GM10266 (cell line): ENCODE results near the gene CYP26B1.

ENCODE experiments used
- DNase-seq: peaks from one replicate; pipeline ENCODE4 v3.0.0; 2012; ENCODE audit errors: extremely low spot score
- TF ChIP-seq, protein P1 (sequence below): IDR thresholded peaks from 2 replicates; pipeline ENCODE4 v1.5.1; 2012; ENCODE audit warnings: mild to moderate bottlenecking, low read depth; ENCODE audit not compliant: control insufficient read depth, insufficient read depth; ENCODE audit errors: missing control alignments

Gene CYP26B1, protein sequence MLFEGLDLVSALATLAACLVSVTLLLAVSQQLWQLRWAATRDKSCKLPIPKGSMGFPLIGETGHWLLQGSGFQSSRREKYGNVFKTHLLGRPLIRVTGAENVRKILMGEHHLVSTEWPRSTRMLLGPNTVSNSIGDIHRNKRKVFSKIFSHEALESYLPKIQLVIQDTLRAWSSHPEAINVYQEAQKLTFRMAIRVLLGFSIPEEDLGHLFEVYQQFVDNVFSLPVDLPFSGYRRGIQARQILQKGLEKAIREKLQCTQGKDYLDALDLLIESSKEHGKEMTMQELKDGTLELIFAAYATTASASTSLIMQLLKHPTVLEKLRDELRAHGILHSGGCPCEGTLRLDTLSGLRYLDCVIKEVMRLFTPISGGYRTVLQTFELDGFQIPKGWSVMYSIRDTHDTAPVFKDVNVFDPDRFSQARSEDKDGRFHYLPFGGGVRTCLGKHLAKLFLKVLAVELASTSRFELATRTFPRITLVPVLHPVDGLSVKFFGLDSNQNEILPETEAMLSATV

DNA sequence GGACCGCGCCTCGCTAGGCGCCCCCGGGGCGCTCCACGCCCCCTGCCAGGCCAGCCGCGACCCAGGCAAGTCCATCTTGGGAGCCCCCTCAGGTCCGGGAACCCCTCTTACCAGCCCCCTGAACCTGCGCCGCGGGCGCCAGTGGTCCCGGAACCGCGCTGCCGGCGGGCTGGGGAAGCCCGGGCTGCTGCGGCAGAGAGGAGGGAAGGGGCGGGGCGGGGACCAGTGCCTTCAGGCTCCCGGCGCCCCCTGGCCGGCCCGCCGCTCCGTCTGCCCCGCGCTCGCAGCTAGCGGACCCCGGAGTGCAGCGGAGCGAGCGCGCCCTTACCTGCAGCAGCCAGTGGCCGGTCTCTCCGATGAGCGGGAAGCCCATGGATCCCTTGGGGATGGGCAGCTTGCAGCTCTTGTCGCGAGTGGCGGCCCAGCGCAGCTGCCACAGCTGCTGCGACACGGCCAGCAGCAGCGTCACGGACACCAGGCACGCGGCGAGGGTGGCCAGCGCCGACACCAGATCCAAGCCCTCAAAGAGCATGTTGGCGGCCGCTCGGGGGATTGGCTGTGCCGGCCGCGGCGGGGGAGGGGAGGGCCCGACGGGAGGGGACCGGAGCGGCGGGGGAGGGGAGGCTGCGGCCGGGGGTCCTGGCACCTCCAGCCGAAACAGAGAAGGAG is at the start of gene CYP26B1:
CYP26B1 (minus strand) TSS at position 560 of the 669 bp plus-strand sequence; CDS start at position 532, 28 bp downstream.
- DNase-seq = no peak

DNA sequence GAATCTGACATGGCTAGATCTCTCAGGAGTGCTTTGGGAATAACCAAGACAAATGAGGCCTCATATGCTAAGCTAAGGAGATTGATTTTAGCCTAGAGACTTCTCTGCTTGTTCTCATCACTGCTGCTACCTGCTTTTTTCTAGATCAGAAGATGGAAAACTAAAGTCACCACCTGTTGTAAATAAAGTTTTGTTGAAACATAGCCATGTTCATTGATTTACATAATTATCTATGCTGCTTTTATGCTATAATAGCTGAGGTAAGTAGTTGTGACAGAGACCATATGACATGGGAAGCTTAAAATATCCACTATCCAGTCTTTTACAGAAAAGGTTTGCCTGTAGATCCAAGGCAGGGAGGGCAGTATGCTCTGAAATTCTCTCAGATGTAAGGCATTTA is 46.1 kb upstream of the CYP26B1 start:
- no peak for DNase-seq
- TF ChIP-seq, protein P1, sequence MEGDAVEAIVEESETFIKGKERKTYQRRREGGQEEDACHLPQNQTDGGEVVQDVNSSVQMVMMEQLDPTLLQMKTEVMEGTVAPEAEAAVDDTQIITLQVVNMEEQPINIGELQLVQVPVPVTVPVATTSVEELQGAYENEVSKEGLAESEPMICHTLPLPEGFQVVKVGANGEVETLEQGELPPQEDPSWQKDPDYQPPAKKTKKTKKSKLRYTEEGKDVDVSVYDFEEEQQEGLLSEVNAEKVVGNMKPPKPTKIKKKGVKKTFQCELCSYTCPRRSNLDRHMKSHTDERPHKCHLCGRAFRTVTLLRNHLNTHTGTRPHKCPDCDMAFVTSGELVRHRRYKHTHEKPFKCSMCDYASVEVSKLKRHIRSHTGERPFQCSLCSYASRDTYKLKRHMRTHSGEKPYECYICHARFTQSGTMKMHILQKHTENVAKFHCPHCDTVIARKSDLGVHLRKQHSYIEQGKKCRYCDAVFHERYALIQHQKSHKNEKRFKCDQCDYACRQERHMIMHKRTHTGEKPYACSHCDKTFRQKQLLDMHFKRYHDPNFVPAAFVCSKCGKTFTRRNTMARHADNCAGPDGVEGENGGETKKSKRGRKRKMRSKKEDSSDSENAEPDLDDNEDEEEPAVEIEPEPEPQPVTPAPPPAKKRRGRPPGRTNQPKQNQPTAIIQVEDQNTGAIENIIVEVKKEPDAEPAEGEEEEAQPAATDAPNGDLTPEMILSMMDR = no peak

More for the DNA sequence above, at the start of gene CYP26B1:
- TF ChIP-seq, protein P1 = no peak

DNA sequence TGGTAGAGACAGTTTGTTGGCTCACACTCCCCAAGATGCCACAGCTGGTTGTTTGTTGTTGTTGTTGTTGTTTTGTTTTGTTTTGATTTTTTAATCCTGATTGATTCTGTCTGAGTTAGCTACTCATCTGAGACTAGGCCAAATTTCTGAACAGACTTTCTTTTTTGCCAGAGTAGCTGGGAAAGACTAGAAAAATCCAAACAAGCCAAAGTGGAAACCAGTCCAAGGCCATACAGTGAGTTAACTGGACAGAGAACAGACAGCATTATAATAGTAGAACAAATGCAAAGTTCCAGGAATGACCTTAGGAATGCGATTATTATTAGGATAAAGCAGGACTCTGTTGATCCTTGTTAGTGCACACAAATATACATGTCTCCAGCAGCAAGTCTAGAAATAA is 43.8 kb upstream of the CYP26B1 start:
- TF ChIP-seq, protein P1 = no peak

DNA sequence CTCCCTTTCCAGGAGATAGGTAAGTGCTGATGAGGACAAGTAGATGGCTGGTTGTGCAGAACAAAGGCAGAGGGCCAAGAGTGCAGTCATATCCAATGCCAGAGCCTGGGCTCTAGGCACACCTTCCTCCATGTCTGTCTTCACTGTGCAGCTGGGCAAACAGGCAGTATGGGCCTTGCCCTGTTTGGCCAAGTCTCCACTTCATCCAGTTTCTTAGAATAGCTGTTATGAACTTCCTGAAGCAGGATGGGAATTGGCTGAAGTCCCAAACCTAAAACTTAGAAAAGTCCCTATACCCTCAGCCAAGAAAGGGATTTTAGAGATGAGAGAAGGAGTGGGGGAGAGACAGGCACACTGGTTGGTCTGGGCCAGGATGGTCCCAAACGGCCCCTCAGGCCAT is 37.5 kb upstream of the CYP26B1 start:
- no peak for DNase-seq
- TF ChIP-seq, protein P1 = no peak

More for the DNA sequence above, 43.8 kb upstream of the CYP26B1 start:
- DNase-seq = no peak

DNA sequence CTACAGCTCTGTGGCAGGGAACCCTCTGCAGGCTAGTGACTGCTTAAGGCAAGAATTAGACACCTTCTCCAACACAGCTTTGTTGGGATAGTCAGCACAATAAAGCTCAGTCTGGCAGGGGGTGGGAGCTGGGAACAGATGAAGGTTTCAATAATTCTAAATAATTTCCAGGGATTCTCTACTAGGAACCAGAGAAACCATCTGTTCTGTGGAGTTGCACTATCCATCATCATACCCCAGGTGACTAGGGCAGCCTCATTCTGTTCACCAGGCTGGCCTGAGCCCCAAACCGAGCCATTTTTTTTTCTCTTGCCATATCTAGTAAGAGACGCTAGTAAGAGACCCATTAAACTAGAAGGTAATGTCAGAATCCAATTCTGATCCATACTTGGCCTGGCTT is 35.8 kb upstream of the CYP26B1 start:
- DNase-seq = no peak
- TF ChIP-seq, protein P1 = no peak

DNA sequence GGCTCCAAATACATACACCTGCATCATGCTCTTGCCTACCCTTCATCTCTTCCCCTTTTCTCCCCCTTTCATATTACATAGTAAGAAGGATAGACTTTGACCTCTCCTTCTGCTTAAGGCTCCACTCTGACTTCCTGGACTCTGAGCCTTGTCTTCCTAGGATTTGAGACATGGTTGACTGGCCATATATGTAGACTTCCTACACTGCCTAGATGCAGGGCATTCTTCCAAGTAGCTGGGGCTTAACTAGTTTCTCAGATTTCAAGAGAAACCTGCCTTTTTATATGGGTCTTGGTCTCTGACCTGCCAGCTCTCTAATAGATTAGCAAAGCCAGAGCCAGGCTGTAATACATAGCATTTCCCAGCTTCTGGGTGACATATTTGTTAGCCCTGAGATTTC is 35.4 kb upstream of the CYP26B1 start:
- no peak for DNase-seq
- TF ChIP-seq, protein P1 = no peak
